Bronchial epithelial cell (primary cell): Measurements from ENCODE around the gene HSF2. TPM values are rescaled to one million over a fixed set of nuclear protein-coding genes. Genes with fewer than 3 reads are reported as not detected.

Experiments used
- DNase-seq: peaks from one replicate; pipeline ENCODE4 v3.0.0-alpha.2; 2010; ENCODE audit warnings: low read depth
- FAIRE-seq: peaks from 2 replicates; lab custom pipeline; 2011; peaks lifted over from hg19 to GRCh38; lab: Jason Lieb, UNC
- H3K27me3 ChIP-seq: 2 replicates; pipeline ENCODE4 v1.5.1; 2011; ENCODE audit warnings: low read length; ENCODE audit not compliant: control insufficient read depth, insufficient read depth
- H3K36me3 ChIP-seq: 2 replicates; pipeline ENCODE4 v1.5.1; 2011; ENCODE audit warnings: low read length; ENCODE audit not compliant: control insufficient read depth, insufficient read depth
- H3K4me3 ChIP-seq: 2 replicates; pipeline ENCODE4 v1.5.1; 2011; ENCODE audit warnings: mild to moderate bottlenecking, low read depth, low read length, control low read depth
- total RNA-seq: library from RNA; depleted of rRNA; stranded (reverse); fragments of >200 nt; gene quantifications from 2 replicates; pipeline ENCODE4 v1.2.1, GENCODE V29; 2014
- TF ChIP-seq, protein P1 (sequence below): IDR thresholded peaks from 2 replicates; pipeline ENCODE4 v1.5.1; 2011; ENCODE audit warnings: mild to moderate bottlenecking, moderate library complexity, low read length, control low read depth, inconsistent platforms; ENCODE audit not compliant: insufficient read depth, severe bottlenecking

HSF2 gene
- total RNA-seq, 1 donor from 2014 or later: 17.9 TPM

- TF ChIP-seq, protein P1, sequence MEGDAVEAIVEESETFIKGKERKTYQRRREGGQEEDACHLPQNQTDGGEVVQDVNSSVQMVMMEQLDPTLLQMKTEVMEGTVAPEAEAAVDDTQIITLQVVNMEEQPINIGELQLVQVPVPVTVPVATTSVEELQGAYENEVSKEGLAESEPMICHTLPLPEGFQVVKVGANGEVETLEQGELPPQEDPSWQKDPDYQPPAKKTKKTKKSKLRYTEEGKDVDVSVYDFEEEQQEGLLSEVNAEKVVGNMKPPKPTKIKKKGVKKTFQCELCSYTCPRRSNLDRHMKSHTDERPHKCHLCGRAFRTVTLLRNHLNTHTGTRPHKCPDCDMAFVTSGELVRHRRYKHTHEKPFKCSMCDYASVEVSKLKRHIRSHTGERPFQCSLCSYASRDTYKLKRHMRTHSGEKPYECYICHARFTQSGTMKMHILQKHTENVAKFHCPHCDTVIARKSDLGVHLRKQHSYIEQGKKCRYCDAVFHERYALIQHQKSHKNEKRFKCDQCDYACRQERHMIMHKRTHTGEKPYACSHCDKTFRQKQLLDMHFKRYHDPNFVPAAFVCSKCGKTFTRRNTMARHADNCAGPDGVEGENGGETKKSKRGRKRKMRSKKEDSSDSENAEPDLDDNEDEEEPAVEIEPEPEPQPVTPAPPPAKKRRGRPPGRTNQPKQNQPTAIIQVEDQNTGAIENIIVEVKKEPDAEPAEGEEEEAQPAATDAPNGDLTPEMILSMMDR: peak; percentile 73
- no peak overlapping the region for H3K4me3 ChIP-seq
- no peak for FAIRE-seq
- H3K27me3 ChIP-seq: no peaks in the 10 kb centered on the region
- no peaks in the 10 kb centered on the region for H3K36me3 ChIP-seq
- DNase-seq: peak; percentile 66
Measured at GRCh38 chr6:122381494-122382265, 17.8 kb upstream of the HSF2 start.

- TF ChIP-seq, protein P1: no peak
- DNase-seq (no peak), FAIRE-seq (no peak)
- H3K4me3 ChIP-seq: no peak overlapping the region
- no peaks in the 10 kb centered on the region for H3K36me3 ChIP-seq
- H3K27me3 ChIP-seq: no peaks in the 10 kb centered on the region
Measured at GRCh38 chr6:122385857-122386612, 13.4 kb upstream of the HSF2 start.

DNA sequence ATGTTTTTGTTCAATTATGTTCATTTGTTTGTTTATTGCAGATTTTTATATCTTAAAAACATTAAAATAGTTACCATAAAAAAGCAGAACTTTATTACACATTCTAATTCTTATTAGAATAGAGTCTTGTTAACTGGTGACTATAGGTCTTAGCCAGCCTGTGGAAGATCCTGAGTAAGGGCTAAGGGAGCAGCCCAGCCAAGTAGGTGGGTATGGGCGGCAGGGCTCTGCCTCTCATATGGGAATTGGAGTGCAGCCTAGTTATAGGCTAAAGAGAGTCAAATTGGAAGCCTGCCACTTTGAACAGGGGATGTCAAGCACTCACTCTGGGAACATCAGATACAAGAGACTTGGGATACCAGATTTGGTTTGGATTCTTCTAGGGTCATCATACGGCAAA is 10.5 kb upstream of the HSF2 start:
- DNase-seq (no peak), FAIRE-seq (no peak)
- Histone ChIP-seq H3K36me3 (no peaks in the 10 kb centered on the region), H3K27me3 (no peaks in the 10 kb centered on the region), H3K4me3 (no peak overlapping the region)
- TF ChIP-seq, protein P1: no peak

DNA sequence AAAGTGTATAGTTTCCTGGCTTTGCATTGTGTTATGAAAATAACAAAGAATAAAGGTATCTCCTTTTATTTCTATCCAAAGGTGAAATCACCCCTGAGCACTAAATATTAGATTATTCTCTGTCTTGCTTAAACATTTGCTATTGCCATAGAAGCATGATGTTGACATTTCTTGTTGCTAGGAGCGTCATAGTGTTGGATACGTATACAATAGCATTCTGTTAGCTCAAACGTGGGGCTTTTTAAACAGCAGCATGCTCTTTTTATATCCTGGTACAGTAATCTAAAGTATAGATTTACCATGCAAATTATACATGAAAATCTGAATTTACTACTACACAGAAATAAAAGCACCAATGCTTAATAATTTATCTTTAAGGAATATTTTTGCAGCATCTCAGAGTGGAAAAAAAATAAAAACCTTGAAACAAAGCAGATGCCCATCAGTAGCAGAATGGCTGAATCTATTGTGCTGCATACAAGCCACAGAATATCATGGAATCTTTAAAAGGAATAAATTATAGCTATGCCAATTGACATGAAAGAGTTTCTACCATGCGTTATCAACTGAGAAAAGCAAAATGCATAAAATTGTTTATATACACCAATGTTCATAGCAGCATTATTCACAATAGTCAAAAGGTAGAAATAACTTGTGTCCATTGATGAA is 9.6 kb upstream of the HSF2 start:
- DNase-seq (peak; percentile 37), FAIRE-seq (no peak)
- H3K4me3 ChIP-seq: no peak overlapping the region
- no peaks in the 10 kb centered on the region for H3K36me3 ChIP-seq
- TF ChIP-seq, protein P1: no peak
- no peaks in the 10 kb centered on the region for H3K27me3 ChIP-seq

- Histone ChIP-seq H3K36me3 (no peaks in the 10 kb centered on the region), H3K4me3 (no peak overlapping the region), H3K27me3 (no peaks in the 10 kb centered on the region)
- FAIRE-seq (no peak), DNase-seq (no peak)
- TF ChIP-seq, protein P1: no peak
Measured at GRCh38 chr6:122392564-122393350, 6.7 kb upstream of the HSF2 start.
